ENCODE measurements around the gene HEBP1.

DNA sequence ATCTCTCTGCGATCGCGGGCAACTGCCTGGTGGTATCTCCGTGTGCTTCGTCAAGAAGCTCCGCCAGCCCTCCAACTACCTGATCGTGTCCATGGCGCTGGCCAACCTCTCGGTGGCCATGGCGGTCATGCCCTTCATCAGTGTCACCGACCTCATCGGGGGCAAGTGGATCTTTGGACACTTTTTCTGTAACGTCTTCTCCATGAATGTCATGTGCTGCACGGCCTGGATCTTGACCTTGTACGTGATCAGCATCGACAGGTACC, 1.6 kb upstream of the HEBP1 start:
- TF ChIP-seq CTCF (IDR thresholded peaks at IDR 0.05), result no peak
- TF ChIP-seq POLR2A (IDR thresholded peaks at IDR 0.05), result no peak
